ENCODE measurements around the gene PRDX6. TPM values are rescaled to one million over a fixed set of nuclear protein-coding genes. Genes with fewer than 3 reads are reported as not detected.
"Not testable (repeated sequence)": the region's sequence is repeated elsewhere in the genome, so short reads cannot be mapped to it uniquely, and the experiment has no call there.

Gene PRDX6
- total RNA-seq, 2 experiments from 2014 or later, result 103 to 125 TPM

DNA sequence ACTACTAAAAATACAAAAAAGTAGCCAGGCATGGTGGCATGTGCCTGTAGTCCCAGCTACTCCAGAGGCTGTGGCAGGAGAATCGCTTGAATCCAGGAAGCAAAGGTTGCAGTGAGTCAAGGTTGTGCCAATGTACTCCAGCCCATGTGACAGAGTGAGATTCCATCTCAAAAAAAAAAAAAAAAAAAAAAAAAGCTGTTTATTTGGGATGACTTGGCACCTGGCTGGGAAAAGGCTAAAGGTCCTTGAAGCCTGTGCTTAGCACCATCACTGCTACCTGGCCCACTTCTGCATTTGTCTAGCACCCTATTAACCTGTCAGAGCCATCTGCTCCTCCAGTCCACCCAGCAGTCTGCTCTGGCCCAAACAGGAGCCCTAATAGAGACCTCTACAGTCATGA is 25.0 kb downstream of the PRDX6 start:
- Mint-ChIP-seq H3K4me3 (no peak overlapping the region), H3K27ac (no peak overlapping the region), H3K27me3 (no peaks in the 10 kb centered on the region), H3K4me1 (no peaks in the 10 kb centered on the region), H3K9me3 (ENCODE audit: low read depth) (no peaks in the 10 kb centered on the region), H3K36me3 (ENCODE audit: low read depth) (no peaks in the 10 kb centered on the region)
- ATAC-seq (no peak), DNase-seq (no peak)
- ChIA-PET CTCF (interaction anchor here (1.6 kb wide), 1 partner anchor 58 kb away, joined by 3 read pairs; no protein-coding TSS in a partner anchor), POLR2A (no interaction called here)
- intact Hi-C loops (cut with DNase I, micrococcal nuclease), result no loop called here

DNA sequence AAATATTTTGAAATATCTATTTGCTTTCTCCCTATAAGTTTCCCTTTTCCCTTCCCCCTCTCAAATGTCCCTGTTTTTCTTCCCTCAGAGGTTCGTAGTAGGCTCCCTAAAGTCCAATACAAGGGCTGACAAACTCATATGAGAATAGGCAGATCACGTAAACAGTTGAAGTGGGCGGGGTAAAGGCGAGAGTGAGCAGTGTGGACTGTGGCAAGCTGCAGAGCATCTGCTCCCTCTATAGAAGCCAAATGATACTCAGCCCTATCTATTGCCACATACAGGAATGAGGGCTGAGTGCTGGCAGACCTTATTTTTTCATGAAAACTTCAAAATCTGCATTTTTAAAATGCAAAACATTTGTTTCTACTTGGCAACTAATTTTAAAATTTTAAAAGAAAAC is 26.3 kb downstream of the PRDX6 start:
- intact Hi-C loops (cut with DNase I, micrococcal nuclease), result no loop called here
- H3K27me3 Mint-ChIP-seq, result no peaks in the 10 kb centered on the region
- ChIA-PET CTCF (interaction anchor here (1.6 kb wide), 1 partner anchor 57 kb away, joined by 3 read pairs; no protein-coding TSS in a partner anchor), POLR2A (no interaction called here)
- DNase-seq (no peak), ATAC-seq (no peak)
- no peaks in the 10 kb centered on the region for H3K9me3 Mint-ChIP-seq (ENCODE audit: low read depth)
- no peaks in the 10 kb centered on the region for H3K4me1 Mint-ChIP-seq
- no peak overlapping the region for H3K27ac Mint-ChIP-seq
- H3K4me3 Mint-ChIP-seq, result no peak overlapping the region
- no peaks in the 10 kb centered on the region for H3K36me3 Mint-ChIP-seq (ENCODE audit: low read depth)

DNA sequence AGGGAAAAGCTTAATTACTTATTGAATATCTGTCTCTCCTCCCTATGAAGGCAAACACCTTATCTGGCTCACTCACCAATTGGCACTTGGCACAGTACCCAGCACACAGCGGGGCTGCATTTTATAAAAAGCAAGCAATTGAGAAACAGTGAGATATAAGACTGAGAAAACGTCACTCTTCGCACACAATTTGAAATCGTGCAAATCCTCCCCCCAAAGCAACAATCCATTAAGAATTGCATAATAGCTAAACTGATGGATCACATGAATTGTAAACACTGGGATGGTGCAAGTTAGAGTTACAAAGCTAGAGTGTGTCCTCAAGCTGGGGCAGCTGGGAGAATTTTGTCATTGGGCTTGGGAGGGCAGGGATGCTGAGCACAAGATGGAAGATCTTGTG is 27.1 kb downstream of the PRDX6 start:
- Mint-ChIP-seq H3K4me3 (no peak overlapping the region), H3K4me1 (no peaks in the 10 kb centered on the region), H3K36me3 (ENCODE audit: low read depth) (no peaks in the 10 kb centered on the region), H3K9me3 (ENCODE audit: low read depth) (no peaks in the 10 kb centered on the region), H3K27me3 (no peaks in the 10 kb centered on the region), H3K27ac (no peak overlapping the region)
- ChIA-PET CTCF (interaction anchor here (4.4 kb wide), 1 partner anchor 74 kb away, joined by 20 read pairs; no protein-coding TSS in a partner anchor), POLR2A (interaction anchor here (0.7 kb wide), 1 partner anchor 992 kb away, joined by 3 read pairs; no protein-coding TSS in a partner anchor)
- intact Hi-C loops (cut with DNase I, micrococcal nuclease), result no loop called here
- DNase-seq, result no peak
- ATAC-seq, result no peak

DNA sequence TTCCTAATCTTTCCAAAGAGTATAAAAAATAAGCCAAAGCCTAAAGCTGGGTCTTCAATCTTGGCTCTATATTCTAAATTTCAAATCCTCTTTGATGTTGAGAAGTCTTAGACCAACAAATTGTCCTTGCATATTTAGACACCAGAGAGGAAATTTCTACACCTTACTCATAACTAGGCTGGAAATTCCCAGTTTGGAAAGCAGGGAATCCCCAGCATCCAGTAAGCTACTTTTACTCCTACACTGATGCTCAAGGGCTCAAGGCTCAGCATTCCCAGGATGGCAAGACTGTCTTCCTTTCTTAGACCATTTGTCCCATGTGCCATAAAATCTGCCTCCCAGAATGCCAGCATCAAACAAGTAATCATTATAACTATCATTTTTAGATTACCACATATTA is 28.3 kb downstream of the PRDX6 start:
- DNase-seq, result no peak
- Mint-ChIP-seq H3K4me1 (no peaks in the 10 kb centered on the region), H3K27me3 (no peaks in the 10 kb centered on the region), H3K4me3 (no peak overlapping the region), H3K9me3 (ENCODE audit: low read depth) (no peaks in the 10 kb centered on the region), H3K27ac (no peak overlapping the region), H3K36me3 (ENCODE audit: low read depth) (no peaks in the 10 kb centered on the region)
- ChIA-PET CTCF (interaction anchor here (0.7 to 4.4 kb wide), 2 partner anchors 75 to 516 kb away, joined by 3 to 20 read pairs; no protein-coding TSS in a partner anchor), POLR2A (no interaction called here)
- intact Hi-C loops (cut with DNase I, micrococcal nuclease), result loop anchor here in 1 of 2 experiments (5.0 kb wide), 1 partner anchor 73 kb away; no protein-coding TSS in a partner anchor
- no peak for ATAC-seq

DNA sequence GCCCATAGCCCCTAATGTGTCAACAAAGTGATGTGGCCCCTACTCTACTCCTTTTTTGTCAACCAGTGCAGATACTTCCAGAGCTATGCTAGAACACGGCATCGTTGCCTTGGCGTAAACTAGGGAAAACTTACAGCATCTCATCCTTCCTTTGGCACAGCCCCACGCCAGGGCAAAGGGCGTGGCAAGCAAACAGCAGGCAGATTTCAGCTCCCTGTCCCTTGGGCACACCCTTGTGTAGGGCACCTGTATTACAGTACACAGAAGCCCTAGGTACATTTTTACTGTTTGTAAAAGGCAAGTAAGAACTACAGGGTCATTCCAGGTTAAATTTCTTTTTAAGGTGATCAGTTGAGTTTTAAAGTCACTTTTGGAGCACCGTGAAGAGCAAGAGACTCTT is 29.3 kb downstream of the PRDX6 start:
- no peaks in the 10 kb centered on the region for H3K4me1 Mint-ChIP-seq
- no peaks in the 10 kb centered on the region for H3K27me3 Mint-ChIP-seq
- H3K36me3 Mint-ChIP-seq (ENCODE audit: low read depth), result no peaks in the 10 kb centered on the region
- ChIA-PET CTCF (interaction anchor here (0.8 to 4.4 kb wide), 2 partner anchors 28 to 76 kb away, joined by 3 to 20 read pairs; no protein-coding TSS in a partner anchor), POLR2A (interaction anchor here (0.6 kb wide), 1 partner anchor 772 kb away, joined by 3 read pairs; no protein-coding TSS in a partner anchor)
- DNase-seq (peak; percentile 22), ATAC-seq (peak; percentile 30)
- no peak overlapping the region for H3K27ac Mint-ChIP-seq
- H3K9me3 Mint-ChIP-seq (ENCODE audit: low read depth), result no peaks in the 10 kb centered on the region
- no peak overlapping the region for H3K4me3 Mint-ChIP-seq
- intact Hi-C loops (cut with DNase I, micrococcal nuclease), result loop anchor here (1.0 to 5.0 kb wide), 2 partner anchors 74 to 75 kb away; no protein-coding TSS in a partner anchor

DNA sequence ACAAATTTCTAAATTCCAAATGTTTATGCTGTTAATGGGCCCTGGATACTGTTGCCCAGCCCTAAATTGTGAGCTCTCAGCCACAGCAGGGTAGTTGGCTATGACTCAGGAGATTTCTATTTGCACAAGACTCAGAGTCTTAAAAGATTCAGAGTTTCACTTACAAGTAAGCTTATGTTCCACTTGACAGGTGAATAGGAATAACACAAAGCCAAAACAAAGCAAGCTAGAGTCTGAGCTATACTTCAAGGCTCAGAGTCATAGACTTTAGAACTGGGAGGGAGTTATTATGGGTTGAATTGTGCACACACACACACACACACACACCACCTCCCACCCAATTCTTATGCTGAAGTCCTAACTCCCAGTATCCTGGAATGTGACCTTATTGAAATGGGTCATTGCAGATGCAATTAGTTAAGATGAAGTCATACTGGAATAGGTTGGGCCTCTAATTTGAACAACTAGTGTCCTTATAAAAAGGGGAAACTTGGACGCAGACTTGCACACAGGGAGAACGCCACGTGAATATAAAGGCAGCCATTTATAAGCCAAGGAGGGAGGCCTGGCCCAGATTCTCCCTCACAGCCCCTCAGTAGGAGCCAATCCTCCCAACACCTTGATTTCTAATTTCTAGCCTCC is 30.2 kb downstream of the PRDX6 start:
- ChIA-PET CTCF (interaction anchor here (0.8 to 4.4 kb wide), 2 partner anchors 29 to 77 kb away, joined by 3 to 20 read pairs; no protein-coding TSS in a partner anchor), POLR2A (interaction anchor here (0.7 kb wide), 1 partner anchor 74 kb away, joined by 4 read pairs; no protein-coding TSS in a partner anchor)
- DNase-seq (no peak), ATAC-seq (no peak)
- no peak overlapping the region for H3K4me3 Mint-ChIP-seq
- no peaks in the 10 kb centered on the region for H3K27me3 Mint-ChIP-seq
- no peak overlapping the region for H3K27ac Mint-ChIP-seq
- no peaks in the 10 kb centered on the region for H3K36me3 Mint-ChIP-seq (ENCODE audit: low read depth)
- intact Hi-C loops (cut with DNase I, micrococcal nuclease), result loop anchor here in 1 of 2 experiments (5.0 kb wide), 1 partner anchor 75 kb away; no protein-coding TSS in a partner anchor
- H3K4me1 Mint-ChIP-seq, result no peaks in the 10 kb centered on the region
- H3K9me3 Mint-ChIP-seq (ENCODE audit: low read depth), result no peaks in the 10 kb centered on the region

DNA sequence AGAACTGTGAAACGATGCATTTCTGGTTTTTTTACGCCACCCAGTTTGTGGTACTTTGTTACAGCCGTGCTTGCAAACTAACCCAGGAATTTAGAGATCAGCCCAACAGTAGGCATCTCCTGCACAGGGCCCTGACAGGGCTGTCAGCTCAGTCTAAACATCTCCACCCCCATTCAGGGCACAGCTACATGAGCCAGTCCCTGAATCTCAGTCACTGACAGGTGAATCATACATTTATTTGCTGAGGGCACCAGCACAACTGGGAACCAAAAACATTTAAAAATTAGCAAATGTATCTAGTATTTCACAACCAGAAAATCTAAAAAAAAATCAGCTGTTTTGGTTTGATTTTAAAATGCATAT is 30.7 kb downstream of the PRDX6 start:
- H3K4me1 Mint-ChIP-seq, result no peaks in the 10 kb centered on the region
- H3K27ac Mint-ChIP-seq, result no peak overlapping the region
- ATAC-seq, result no peak
- ChIA-PET CTCF (interaction anchor here (1.1 to 4.4 kb wide), 2 partner anchors 13 to 77 kb away, joined by 3 to 20 read pairs; no protein-coding TSS in a partner anchor), POLR2A (no interaction called here)
- DNase-seq, result no peak
- H3K27me3 Mint-ChIP-seq, result no peaks in the 10 kb centered on the region
- H3K9me3 Mint-ChIP-seq (ENCODE audit: low read depth), result no peaks in the 10 kb centered on the region
- no peak overlapping the region for H3K4me3 Mint-ChIP-seq
- intact Hi-C loops (cut with DNase I, micrococcal nuclease), result loop anchor here in 1 of 2 experiments (5.0 kb wide), 1 partner anchor 76 kb away; no protein-coding TSS in a partner anchor
- H3K36me3 Mint-ChIP-seq (ENCODE audit: low read depth), result no peaks in the 10 kb centered on the region

DNA sequence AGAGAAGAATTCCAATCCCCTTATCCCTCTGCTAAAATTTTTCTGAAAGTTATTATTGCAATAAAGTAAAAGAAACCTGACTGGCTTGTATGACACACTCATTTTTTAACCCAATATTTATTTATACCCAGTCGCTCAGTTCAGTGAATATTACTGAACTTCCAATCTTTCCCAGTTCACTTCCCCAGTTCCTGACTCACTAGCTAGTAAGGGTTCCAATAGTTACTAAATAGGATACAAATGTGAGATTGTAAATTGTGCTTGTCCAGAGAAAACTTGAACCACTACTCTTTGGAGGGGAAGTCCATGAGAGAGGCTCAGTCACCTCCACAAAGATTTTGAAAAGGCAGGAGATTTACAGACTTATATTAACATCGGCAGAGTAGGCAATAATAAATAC is 31.4 kb downstream of the PRDX6 start:
- ATAC-seq (no peak), DNase-seq (no peak)
- H3K4me1 Mint-ChIP-seq, result no peaks in the 10 kb centered on the region
- ChIA-PET CTCF (interaction anchor here (1.1 kb wide), 1 partner anchor 13 kb away, joined by 3 read pairs; no protein-coding TSS in a partner anchor), POLR2A (no interaction called here)
- H3K36me3 Mint-ChIP-seq (ENCODE audit: low read depth), result no peaks in the 10 kb centered on the region
- intact Hi-C loops (cut with DNase I, micrococcal nuclease), result loop anchor here in 1 of 2 experiments (5.0 kb wide), 1 partner anchor 76 kb away; no protein-coding TSS in a partner anchor
- no peak overlapping the region for H3K4me3 Mint-ChIP-seq
- H3K27me3 Mint-ChIP-seq, result no peaks in the 10 kb centered on the region
- H3K27ac Mint-ChIP-seq, result no peak overlapping the region
- peaks cover under 1% of the 10 kb centered on the region for H3K9me3 Mint-ChIP-seq (ENCODE audit: low read depth)

DNA sequence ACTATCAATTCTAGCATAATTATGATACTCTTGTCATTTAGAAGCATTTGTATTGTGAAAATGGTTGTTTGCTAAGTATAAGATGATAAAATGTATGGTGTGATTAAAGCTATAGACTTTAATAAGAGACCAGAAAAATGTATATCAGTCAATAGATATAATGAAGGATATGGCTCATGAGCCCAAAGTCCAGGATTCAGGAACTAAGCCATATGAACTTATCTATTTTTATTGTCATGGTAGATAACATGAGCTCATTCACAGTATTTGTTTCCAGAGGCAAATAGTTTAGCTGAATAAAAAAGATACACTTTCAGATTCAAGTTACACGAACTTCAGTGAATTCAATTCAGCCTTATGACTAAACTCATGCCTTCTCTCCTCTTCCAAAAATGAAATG is 32.7 kb downstream of the PRDX6 start:
- Mint-ChIP-seq H3K36me3 (ENCODE audit: low read depth) (no peaks in the 10 kb centered on the region), H3K27ac (no peak overlapping the region), H3K27me3 (no peaks in the 10 kb centered on the region), H3K9me3 (ENCODE audit: low read depth) (peaks cover 5% of the 10 kb centered on the region), H3K4me3 (no peak overlapping the region), H3K4me1 (no peaks in the 10 kb centered on the region)
- DNase-seq (no peak), ATAC-seq (no peak)
- ChIA-PET CTCF (interaction anchor here (0.6 to 1.4 kb wide), 2 partner anchors 22 to 79 kb away, joined by 3 to 4 read pairs; no protein-coding TSS in a partner anchor), POLR2A (no interaction called here)
- intact Hi-C loops (cut with DNase I, micrococcal nuclease), result loop anchor here in 1 of 2 experiments (5.0 kb wide), 1 partner anchor 77 kb away; no protein-coding TSS in a partner anchor

DNA sequence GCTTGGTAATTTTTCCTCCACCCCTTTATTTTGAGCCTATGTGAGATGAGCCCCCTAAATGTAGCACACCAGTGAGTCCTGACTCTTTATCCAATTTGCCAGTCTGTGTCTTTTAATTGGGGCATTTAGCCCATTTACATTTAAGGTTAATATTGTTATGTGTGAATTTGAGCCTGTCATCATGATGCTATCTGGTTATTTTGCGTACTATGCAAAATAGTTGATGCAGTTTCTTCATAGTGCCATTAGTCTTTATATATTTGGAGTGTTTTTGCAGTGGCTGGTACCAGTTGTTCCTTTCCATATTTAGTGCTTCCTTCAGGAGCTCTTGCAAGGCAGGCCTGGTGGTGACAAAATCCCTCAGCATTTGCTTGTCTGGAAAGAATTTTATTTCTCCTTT is 37.4 kb downstream of the PRDX6 start:
- H3K27ac Mint-ChIP-seq; H3K9me3 Mint-ChIP-seq (ENCODE audit: low read depth); intact Hi-C loops (cut with DNase I, micrococcal nuclease); H3K36me3 Mint-ChIP-seq (ENCODE audit: low read depth); DNase-seq; H3K4me3 Mint-ChIP-seq; H3K27me3 Mint-ChIP-seq; ATAC-seq; H3K4me1 Mint-ChIP-seq: not testable (repeated sequence)
- ChIA-PET POLR2A (interaction anchor here (0.7 kb wide), 1 partner anchor 310 kb away, joined by 3 read pairs; the partner anchor contains the start of genes CENPL and DARS2), CTCF (interaction anchor here (0.7 kb wide), 1 partner anchor 17 kb away, joined by 4 read pairs; no protein-coding TSS in a partner anchor)

DNA sequence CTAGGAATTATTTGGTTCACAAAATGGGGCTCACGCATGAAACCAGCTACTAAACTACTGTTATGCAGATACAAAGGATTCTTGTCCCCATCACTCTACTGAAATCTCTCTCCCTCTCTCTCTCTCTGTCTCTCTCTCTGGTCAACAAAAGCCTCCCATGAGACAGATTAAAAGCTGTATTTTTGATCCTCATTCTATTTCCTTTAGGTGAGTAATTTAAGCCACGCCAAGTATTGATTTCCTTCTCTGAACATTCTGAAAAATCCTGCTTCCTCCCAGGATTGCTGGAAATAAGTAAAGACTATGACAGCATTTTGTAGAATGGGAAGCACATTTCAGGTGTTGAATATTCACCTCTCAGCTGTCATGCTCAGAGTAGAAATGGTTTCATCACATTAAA is 43.7 kb downstream of the PRDX6 start:
- CTCF ChIA-PET, result interaction anchor here (0.6 to 1.3 kb wide), 2 partner anchors 12 to 229 kb away, joined by 3 read pairs; no protein-coding TSS in a partner anchor
- POLR2A ChIA-PET, result no interaction called here

More for the DNA sequence above, 43.7 kb downstream of the PRDX6 start:
- intact Hi-C loops (cut with DNase I, micrococcal nuclease), result no loop called here
- no peak for ATAC-seq
- Mint-ChIP-seq H3K27me3 (no peaks in the 10 kb centered on the region), H3K27ac (no peak overlapping the region), H3K4me1 (peaks cover 5% of the 10 kb centered on the region), H3K4me3 (no peak overlapping the region), H3K36me3 (ENCODE audit: low read depth) (no peaks in the 10 kb centered on the region), H3K9me3 (ENCODE audit: low read depth) (no peaks in the 10 kb centered on the region)
- no peak for DNase-seq

Data from activated CD4-positive, alpha-beta T cell treated with anti-CD3 and anti-CD28 coated beads for 36 hours (primary cell).